Posterior vena cava (tissue), 2 donors: ENCODE results near the gene DNAJC25. TPM values are rescaled to one million over a fixed set of nuclear protein-coding genes. Genes with fewer than 3 reads are reported as not detected.
"Not testable (repeated sequence)": the region's sequence is repeated elsewhere in the genome, so short reads cannot be mapped to it uniquely, and the experiment has no call there.

Experiments used
- DNase-seq: peaks from one replicate; pipeline ENCODE4 v3.0.0-alpha.2; 2020; ENCODE audit warnings: low spot score
- intact Hi-C, 2 donors: fragments of 100-400 bp; cut with DNase I; formaldehyde crosslinking; loops; one replicate each; pipeline versions ENCODE4 v1.14.1 to v1.14.2; 2022 to 2023
- long read RNA-seq, 2 donors: library from polyadenylated mRNA; unstranded; transcript quantifications; one replicate each; pipeline ENCODE4 v2.0.0, GENCODE V29; 2020 to 2021
- total RNA-seq, 2 donors: library from RNA; stranded (reverse); fragmentation: NEBNext Ultra II Directional; extraction: Animal tissue kit (Norgen Biotek cat#: 25700); gene quantifications; one replicate each; pipeline ENCODE4 v1.2.1, GENCODE V29; 2021
- donor health status: DM: yes; HTN: yes; CAD: no.
- donor health status: DM: yes; HTN: yes; CAD: no.

The DNAJC25 gene
- total RNA-seq: 1 to 10 TPM; 7.2 to 8.1 TPM
- long read RNA-seq, donor 1, partial matches to known transcripts: 1 of 4 reads
- long read RNA-seq, donor 1, other reads (novel, unspliced or antisense): 0 of 4 reads
- long read RNA-seq, donor 2, partial matches to known transcripts: 1 of 4 reads
- long read RNA-seq, donor 2, other reads (novel, unspliced or antisense): 2 of 4 reads

- intact Hi-C loops: no loop called here
- DNase-seq: peak; percentile 99
These were observed at the start of gene DNAJC25 for GRCh38 chr9:111631214-111631971. DNAJC25 (plus strand) TSS chr9:111631334; CDS start chr9:111631408, 74 bp downstream.

- intact Hi-C loops: no loop called here
These were observed 48.2 kb upstream of the DNAJC25 start for GRCh38 chr9:111582888-111583287.

GRCh38 chr9:111586378-111586777 is 44.8 kb upstream of the DNAJC25 start:
- DNase-seq: no peak
- intact Hi-C loops: no loop called here

More at GRCh38 chr9:111582888-111583287, 48.2 kb upstream of the DNAJC25 start:
- no peak for DNase-seq

- intact Hi-C loops: no loop called here
- DNase-seq: no peak
These were observed 42.3 kb upstream of the DNAJC25 start for GRCh38 chr9:111588846-111589245.

GRCh38 chr9:111597852-111598732 is 33.0 kb upstream of the DNAJC25 start:
- intact Hi-C loops: no loop called here
- DNase-seq: peak; percentile 85

GRCh38 chr9:111598733-111599091 is 32.4 kb upstream of the DNAJC25 start:
- DNase-seq: peak; percentile 82
- intact Hi-C loops: no loop called here

- intact Hi-C loops: no loop called here
- DNase-seq: peak; percentile 96
These were observed 31.8 kb upstream of the DNAJC25 start, which contains the start of gene PTGR1 for GRCh38 chr9:111599092-111599954. PTGR1 (minus strand) TSS chr9:111599647; CDS start chr9:111597422, 2,225 bp downstream.

- intact Hi-C loops: no loop called here
- no peak for DNase-seq
These were observed 31.2 kb upstream of the DNAJC25 start for GRCh38 chr9:111599955-111600343.

- intact Hi-C loops: no loop called here
- no peak for DNase-seq
These were observed 29.7 kb upstream of the DNAJC25 start for GRCh38 chr9:111601237-111602018.

GRCh38 chr9:111603041-111603440 is 28.1 kb upstream of the DNAJC25 start:
- no peak for DNase-seq
- intact Hi-C loops: no loop called here

- intact Hi-C loops: loop anchor here in 1 of 2 donors (1.0 kb wide), 1 partner anchor 35 kb away; no protein-coding TSS in a partner anchor
- DNase-seq: no peak
These were observed 27.0 kb upstream of the DNAJC25 start for GRCh38 chr9:111604054-111604615.

GRCh38 chr9:111605041-111605559 is 26.0 kb upstream of the DNAJC25 start:
- intact Hi-C loops: no loop called here
- no peak for DNase-seq

- intact Hi-C loops: no loop called here
- no peak for DNase-seq
These were observed 21.0 kb upstream of the DNAJC25 start for GRCh38 chr9:111610149-111610548.

GRCh38 chr9:111610845-111611244 is 20.3 kb upstream of the DNAJC25 start:
- intact Hi-C loops: no loop called here
- DNase-seq: no peak

- intact Hi-C loops: no loop called here
- no peak for DNase-seq
These were observed 17.6 kb upstream of the DNAJC25 start for GRCh38 chr9:111613436-111614040.

- DNase-seq: no peak
- intact Hi-C loops: no loop called here
These were observed 15.2 kb upstream of the DNAJC25 start for GRCh38 chr9:111615928-111616327.

GRCh38 chr9:111617349-111617748 is 13.8 kb upstream of the DNAJC25 start:
- intact Hi-C loops, DNase-seq: not testable (repeated sequence)
